A549 treated with Mapracorat at 1 μM for 4 hours (cell line): ENCODE measurements around the gene FOCAD. TPM values are rescaled to one million over a fixed set of nuclear protein-coding genes. Genes with fewer than 3 reads are reported as not detected.

Experiments
- total RNA-seq: library from RNA; stranded (reverse); fragments of 200-300 nt; extraction: Qiagen RNA extraction; gene quantifications from 5 replicates; pipeline ENCODE4 v1.2.3, GENCODE V29; 2022

Gene FOCAD, protein sequence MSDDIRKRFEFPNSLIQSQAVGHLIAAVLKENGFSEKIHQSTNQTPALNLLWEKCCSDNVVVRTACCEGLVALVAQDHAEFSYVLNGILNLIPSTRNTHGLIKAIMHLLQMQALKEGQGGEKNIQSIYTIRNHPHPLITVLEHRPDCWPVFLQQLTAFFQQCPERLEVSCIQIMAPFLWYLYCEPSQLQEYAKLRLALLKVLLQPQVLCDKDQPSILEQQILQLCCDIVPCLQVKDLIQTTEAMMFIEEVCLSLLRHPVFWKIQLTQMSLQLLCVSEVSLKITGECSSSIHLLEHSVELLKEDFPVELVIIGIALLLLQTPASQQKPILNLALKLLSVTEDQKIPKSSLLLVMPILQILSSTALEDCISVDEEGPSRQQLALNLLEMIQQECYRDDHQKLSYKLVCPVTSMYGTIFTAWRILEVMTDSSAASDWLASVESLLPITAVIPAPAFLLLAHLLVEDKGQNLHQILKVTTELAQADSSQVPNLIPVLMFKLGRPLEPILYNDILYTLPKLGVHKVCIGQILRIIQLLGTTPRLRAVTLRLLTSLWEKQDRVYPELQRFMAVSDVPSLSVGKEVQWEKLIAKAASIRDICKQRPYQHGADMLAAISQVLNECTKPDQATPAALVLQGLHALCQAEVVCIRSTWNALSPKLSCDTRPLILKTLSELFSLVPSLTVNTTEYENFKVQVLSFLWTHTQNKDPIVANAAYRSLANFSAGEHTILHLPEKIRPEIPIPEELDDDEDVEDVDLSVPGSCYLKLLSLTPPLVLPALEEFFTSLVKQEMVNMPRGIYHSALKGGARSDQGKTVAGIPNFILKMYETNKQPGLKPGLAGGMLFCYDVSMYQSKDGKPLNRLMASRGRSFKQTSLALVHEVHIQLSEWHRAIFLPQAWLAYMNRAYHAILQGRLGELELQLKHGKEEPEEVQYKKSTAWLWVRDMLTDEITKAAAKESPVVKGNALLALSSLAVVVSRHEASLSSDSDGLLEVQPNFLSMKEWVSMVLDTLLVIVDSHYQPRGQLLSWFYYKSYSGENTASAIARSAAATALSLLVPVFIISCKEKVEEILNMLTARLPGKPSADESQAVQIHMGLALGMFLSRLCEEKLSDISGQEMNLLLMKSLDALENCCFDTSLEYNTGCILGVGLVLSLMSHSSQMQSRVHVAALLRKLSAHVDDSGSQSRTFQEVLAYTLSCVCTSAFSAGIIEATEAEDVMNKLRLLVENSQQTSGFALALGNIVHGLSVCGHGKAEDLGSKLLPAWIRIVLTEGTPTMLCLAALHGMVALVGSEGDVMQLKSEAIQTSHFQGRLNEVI (N-terminal part only)
- total RNA-seq: 14.4 to 17.3 TPM (median 16.2 TPM) in 5 replicates

DNA sequence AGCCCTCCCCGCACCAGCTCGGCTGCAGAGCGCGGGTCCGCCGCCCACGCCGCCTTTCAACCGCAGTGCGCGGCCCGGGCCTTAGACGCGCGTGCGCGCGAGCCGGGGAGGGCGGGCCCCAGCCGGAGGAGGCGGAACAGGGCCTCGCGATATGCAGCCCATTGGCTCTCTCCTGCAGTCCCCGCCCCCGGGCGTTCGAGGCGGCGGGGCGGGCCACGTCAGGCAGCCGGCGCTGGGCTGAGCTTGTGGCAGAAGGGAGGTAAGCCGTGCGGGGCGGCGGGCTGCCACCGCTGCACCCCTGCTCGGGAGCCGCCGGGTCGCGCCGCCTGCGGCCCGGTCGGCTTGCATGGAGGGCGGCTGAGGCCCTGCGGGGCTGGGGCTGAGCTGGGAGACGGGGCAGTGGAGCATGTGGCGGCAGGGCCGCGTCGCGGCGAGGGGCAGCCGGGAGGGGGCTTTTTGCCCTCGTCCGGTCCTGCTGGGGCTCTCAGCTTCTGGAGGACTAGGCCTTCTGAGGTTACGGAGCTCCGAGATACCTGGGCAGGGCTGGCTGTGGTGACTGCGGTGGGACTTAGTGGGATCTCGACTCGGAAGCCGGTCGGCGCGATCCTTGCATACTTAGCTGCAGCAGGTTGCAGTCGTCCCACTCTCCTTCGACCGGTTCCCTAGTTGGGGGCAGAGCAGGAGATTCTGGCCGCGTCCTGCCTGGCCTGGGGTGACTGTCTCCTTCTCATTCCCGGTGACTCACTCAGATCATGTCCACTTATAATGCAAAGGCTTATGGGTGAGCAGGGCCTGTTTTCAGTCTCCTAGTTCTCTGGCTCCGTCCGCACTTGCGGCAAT is at the start of gene FOCAD:
Gene FOCAD (plus strand): TSS at position 225 of the 840 bp plus-strand sequence. CDS start 31,095 bp downstream, outside the sequence.

DNA sequence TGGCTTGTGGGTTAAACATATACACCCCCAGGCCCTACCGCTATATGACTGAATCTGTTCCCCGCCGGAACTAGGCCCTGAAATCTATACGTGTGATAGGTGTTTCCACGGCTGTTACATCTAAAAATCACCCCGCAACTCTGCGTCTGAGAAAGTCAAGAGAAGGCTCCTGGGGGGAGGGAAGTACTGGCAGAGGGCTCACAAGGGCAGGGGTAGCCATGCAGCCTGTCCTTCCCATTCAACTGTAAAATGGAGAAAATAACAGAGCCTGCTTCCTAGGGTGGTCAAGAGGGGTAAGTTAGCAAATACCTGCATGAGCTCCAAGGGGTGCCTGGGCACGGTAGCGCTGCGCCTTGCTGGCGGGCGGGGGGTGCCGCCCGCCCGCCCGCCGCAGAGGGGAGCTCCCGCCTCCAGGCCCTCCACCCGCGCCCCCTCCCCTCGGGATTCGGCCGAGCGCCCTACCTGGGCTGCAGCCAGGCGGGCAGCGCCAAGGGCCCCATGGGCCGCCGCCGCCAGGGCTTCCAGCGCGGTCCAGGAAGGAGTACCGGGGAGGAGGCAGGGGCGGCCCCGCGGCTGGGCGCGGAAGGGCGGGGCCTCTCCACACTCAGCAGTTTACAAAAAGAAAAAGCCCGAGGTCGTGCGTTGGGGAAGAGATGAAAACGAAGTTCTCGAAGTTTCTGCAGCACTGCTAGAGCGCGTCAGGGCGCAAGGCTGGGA is 347.2 kb downstream of the FOCAD start, which contains the start of gene HACD4:
Gene HACD4 (minus strand): TSS at position 550 of the 717 bp plus-strand sequence. CDS start 50 bp downstream, at position 500.

Other genes with a start within 250 kb of the FOCAD start
- gene MLLT3, start 61.8 kb upstream of the FOCAD start, total RNA-seq: 11.9 to 17.7 TPM (median 16.1 TPM) in 5 replicates